SK-N-SH (cell line): ENCODE results near the gene LDLR. TPM values are rescaled to one million over a fixed set of nuclear protein-coding genes. Genes with fewer than 3 reads are reported as not detected.

Experiments
- CTCF ChIA-PET: fragments of 300-600, 350-600 bp; formaldehyde crosslinking; extraction: SDS; loops from one replicate; lab custom pipeline; 2021; lab: Yijun Ruan, JAX
- POLR2A ChIA-PET: fragments of 350-600 bp; sonication (Branson Sonifier 250); formaldehyde crosslinking; extraction: SDS; loops from one replicate; lab custom pipeline; 2020; ENCODE audit warnings: antibody characterized with exemption, inconsistent platforms; lab: Yijun Ruan, JAX
- DNase-seq: peaks from one replicate; pipeline ENCODE4 v3.0.0; 2012
- H2AFZ ChIP-seq: fragments of 200-600 bp; sonication (generic); 2 replicates; pipeline ENCODE4 v1.8.1; 2016; ENCODE audit warnings: antibody characterized with exemption, mild to moderate bottlenecking, low read depth
- H3F3A ChIP-seq: fragments of 200-600 bp; sonication (generic); replicated peaks from 2 replicates; pipeline ENCODE3; 2016; ENCODE audit warnings: antibody characterized with exemption, mild to moderate bottlenecking; ENCODE audit not compliant: insufficient read depth
- H3K27ac ChIP-seq, 2 experiments: fragments of 200-500 bp in 1 of 2; fragments of 200-600 bp in 1 of 2; sonication (Bioruptor generic) in 1 of 2; sonication (generic), shearing (Covaris generic) in 1 of 2; 2 replicates each; pipeline versions ENCODE4 v1.5.1 to v1.6.1; 2014 to 2016; ENCODE audit warnings: low read depth in 2 of 2, inconsistent platforms in 1 of 2, low read length in 1 of 2, mild to moderate bottlenecking in 1 of 2, mixed read lengths in 1 of 2
- H3K27me3 ChIP-seq: fragments of 200-600 bp; sonication (generic), shearing (Covaris generic); 2 replicates; pipeline ENCODE4 v1.6.1; 2016; ENCODE audit warnings: mixed run types; ENCODE audit not compliant: insufficient read depth
- H3K36me3 ChIP-seq, 2 experiments: fragments of 200-500 bp in 1 of 2; fragments of 200-600 bp in 1 of 2; sonication (Bioruptor generic) in 1 of 2; sonication (generic) in 1 of 2; replicated peaks in 1 of 2; 2 replicates each; pipeline versions ENCODE3 to v1.5.1; 2014 to 2016; ENCODE audit warnings: low read length in 1 of 2, mild to moderate bottlenecking in 1 of 2; ENCODE audit not compliant: insufficient read depth in 2 of 2, control insufficient read depth in 1 of 2
- H3K4me1 ChIP-seq, 2 experiments: fragments of 200-500 bp in 1 of 2; fragments of 200-600 bp in 1 of 2; sonication (Bioruptor generic) in 1 of 2; sonication (generic), shearing (Covaris generic) in 1 of 2; 2 replicates each; pipeline versions ENCODE4 v1.5.1 to v1.6.1; 2014 to 2016; ENCODE audit warnings: low read depth in 1 of 2, low read length in 1 of 2, mixed run types in 1 of 2; ENCODE audit not compliant: insufficient read depth in 2 of 2, control insufficient read depth in 1 of 2
- H3K4me2 ChIP-seq: fragments of 200-600 bp; sonication (generic), shearing (Covaris generic); 2 replicates; pipeline ENCODE4 v1.6.1; 2017; ENCODE audit warnings: mixed run types
- H3K4me3 ChIP-seq, 2 experiments: fragments of 200-500 bp in 1 of 2; fragments of 200-600 bp in 1 of 2; sonication (Bioruptor generic) in 1 of 2; sonication (generic), shearing (Covaris generic) in 1 of 2; 2 replicates each; pipeline versions ENCODE4 v1.5.1 to v1.8.1; 2014 to 2016; ENCODE audit warnings: low read depth in 2 of 2, inconsistent platforms in 1 of 2, low read length in 1 of 2, mild to moderate bottlenecking in 1 of 2, mixed read lengths in 1 of 2, moderate library complexity in 1 of 2
- H3K79me2 ChIP-seq: fragments of 200-600 bp; sonication (generic); 2 replicates; pipeline ENCODE4 v1.8.1; 2017; ENCODE audit warnings: mild to moderate bottlenecking; ENCODE audit not compliant: insufficient read depth
- H3K9ac ChIP-seq: fragments of 200-600 bp; sonication (generic); 2 replicates; pipeline ENCODE4 v1.6.1; 2017; ENCODE audit warnings: mixed run types
- H3K9me2 ChIP-seq: fragments of 200-600 bp; sonication (generic); 2 replicates; pipeline ENCODE4 v1.6.1; 2017; ENCODE audit warnings: mixed run types
- H3K9me3 ChIP-seq: fragments of 200-600 bp; sonication (generic); 2 replicates; pipeline ENCODE4 v1.6.1; 2017; ENCODE audit warnings: mixed run types, mild to moderate bottlenecking, moderate library complexity
- H4K20me1 ChIP-seq: fragments of 200-600 bp; sonication (generic); 2 replicates; pipeline ENCODE4 v1.6.1; 2017; ENCODE audit warnings: mild to moderate bottlenecking, mixed run types; ENCODE audit not compliant: insufficient read depth
- ELF1 ChIP-seq: IDR thresholded peaks from 2 replicates; pipeline ENCODE4 v1.4.0; 2012
- EZH2phosphoT487 ChIP-seq: fragments of 200-600 bp; sonication (generic); IDR thresholded peaks from 2 replicates; pipeline ENCODE4 v1.6.1; 2017; ENCODE audit warnings: low read depth, mixed run types, mild to moderate bottlenecking, antibody characterized with exemption, moderate library complexity, borderline replicate concordance
- FOSL2 ChIP-seq: IDR thresholded peaks from 2 replicates; pipeline ENCODE4 v1.4.0; 2012; ENCODE audit warnings: low read depth, mild to moderate bottlenecking, moderate library complexity, borderline replicate concordance
- FOXJ3 ChIP-seq: sonication (generic); formaldehyde crosslinking; IDR thresholded peaks from 2 replicates; pipeline ENCODE4 v1.5.1; 2020; ENCODE audit warnings: mild to moderate bottlenecking, missing genetic modification reagents
- GABPA ChIP-seq: IDR thresholded peaks from 2 replicates; pipeline ENCODE4 v1.4.0; 2012; ENCODE audit warnings: low read depth, mild to moderate bottlenecking
- JUND ChIP-seq: IDR thresholded peaks from 2 replicates; pipeline ENCODE4 v1.4.0; 2012
- MXI1 ChIP-seq: IDR thresholded peaks from 2 replicates; pipeline ENCODE4 v1.6.1; 2012; ENCODE audit warnings: mild to moderate bottlenecking, low read depth, low read length, improper control_type of control experiment
- NFIC ChIP-seq: IDR thresholded peaks from 2 replicates; pipeline ENCODE4 v1.4.0; 2012; ENCODE audit warnings: borderline replicate concordance
- NRF1 ChIP-seq: IDR thresholded peaks from 2 replicates; pipeline ENCODE4 v1.6.1; 2012; ENCODE audit warnings: low read depth, mild to moderate bottlenecking, low read length
- POLR2AphosphoS5 ChIP-seq: IDR thresholded peaks from 2 replicates; pipeline ENCODE4 v1.6.1; 2012; ENCODE audit warnings: low read depth, low read length
- RCOR1 ChIP-seq: fragments of 150-350 bp; IDR thresholded peaks from 2 replicates; pipeline ENCODE4 v1.6.1; 2017; ENCODE audit warnings: antibody characterized with exemption, low read length
- REST ChIP-seq: IDR thresholded peaks from 2 replicates; pipeline ENCODE4 v1.6.1; 2012; ENCODE audit warnings: mild to moderate bottlenecking, low read depth, low read length, moderate library complexity
- TAF1 ChIP-seq: IDR thresholded peaks from 2 replicates; pipeline ENCODE4 v1.6.1; 2012; ENCODE audit warnings: low read depth, mild to moderate bottlenecking, low read length, moderate library complexity, borderline replicate concordance
- TCF12 ChIP-seq: IDR thresholded peaks from 2 replicates; pipeline ENCODE4 v1.4.0; 2012
- ZBTB33 ChIP-seq: IDR thresholded peaks from 2 replicates; pipeline ENCODE4 v1.4.0; 2012; ENCODE audit warnings: low read depth, borderline replicate concordance
- WGBS: methylation state at CpG from one replicate; pipeline ENCODE4 v1.1.6; 2017; ENCODE audit warnings: low lambda C conversion rate; 5-methylcytosine and 5-hydroxymethylcytosine counted together
- polyA plus RNA-seq, 3 experiments: library from polyadenylated mRNA; depleted of rRNA; stranded (reverse); fragments of >200 nt; gene quantifications; 2 replicates each; pipeline ENCODE4 v1.2.3, GENCODE V29; 2012
- TF ChIP-seq, protein P1 (sequence below): IDR thresholded peaks from 2 replicates; pipeline ENCODE4; 2012
- TF ChIP-seq, protein P2 (sequence below): fragments of 150-350 bp; IDR thresholded peaks from 2 replicates; pipeline ENCODE4 v1.6.1; 2017; ENCODE audit warnings: antibody characterized with exemption, low read length, low read depth, borderline replicate concordance
- TF ChIP-seq, protein P3 (sequence below): IDR thresholded peaks from 2 replicates; pipeline ENCODE4 v1.4.0; 2012; ENCODE audit warnings: low read depth, borderline replicate concordance

Gene LDLR
- polyA plus RNA-seq, 1 of the 3 experiments (the other 2 are of a cell fraction), result 25.1 TPM

GRCh38 chr19:11101057-11101456, 11.8 kb downstream of the LDLR start:
- H2AFZ ChIP-seq, result no peak overlapping the region
- no peak overlapping the region for H3K27ac ChIP-seq
- peaks cover 16 to 25% of the 10 kb centered on the region in 2 experiments for H3K36me3 ChIP-seq
- H4K20me1 ChIP-seq, result no peaks in the 10 kb centered on the region; the same call in 1 of the 2 replicates
- H3K9me2 ChIP-seq, result no peaks in the 10 kb centered on the region
- no peak for TF ChIP-seq NFIC
- no peak for DNase-seq
- H3F3A ChIP-seq, result peaks cover 10% of the 10 kb centered on the region
- no peaks in the 10 kb centered on the region for H3K27me3 ChIP-seq
- 87% methylated on average over 5 of the region's 5 CpGs for WGBS
- H3K9ac ChIP-seq, result no peak overlapping the region
- no peak overlapping the region for H3K4me3 ChIP-seq
- H3K4me2 ChIP-seq, result no peak overlapping the region
- peaks cover 7 to 8% of the 10 kb centered on the region in 2 experiments; a peak in 2 of 4 replicates for H3K4me1 ChIP-seq
- ChIA-PET CTCF (interaction anchor here (2.0 kb wide), 1 partner anchor 25 kb away, joined by 10 read pairs; no protein-coding TSS in a partner anchor), POLR2A (no interaction called here)
- H3K9me3 ChIP-seq, result no peaks in the 10 kb centered on the region; the same call in 1 of the 2 replicates
- peaks cover 46% of the 10 kb centered on the region for H3K79me2 ChIP-seq

GRCh38 chr19:11102944-11103343, 13.7 kb downstream of the LDLR start:
- H3K79me2 ChIP-seq, result peaks cover 28% of the 10 kb centered on the region
- TF ChIP-seq ELF1 (no peak), GABPA (no peak), REST (no peak), FOSL2 (no peak), EZH2phosphoT487 (no peak), NRF1 (no peak), FOXJ3 (CRISPR knock-in tag) (no peak), ZBTB33 (no peak), TCF12 (no peak), POLR2AphosphoS5 (no peak), MXI1 (no peak), JUND (no peak), TAF1 (no peak), RCOR1 (no peak)
- TF ChIP-seq, protein P1, sequence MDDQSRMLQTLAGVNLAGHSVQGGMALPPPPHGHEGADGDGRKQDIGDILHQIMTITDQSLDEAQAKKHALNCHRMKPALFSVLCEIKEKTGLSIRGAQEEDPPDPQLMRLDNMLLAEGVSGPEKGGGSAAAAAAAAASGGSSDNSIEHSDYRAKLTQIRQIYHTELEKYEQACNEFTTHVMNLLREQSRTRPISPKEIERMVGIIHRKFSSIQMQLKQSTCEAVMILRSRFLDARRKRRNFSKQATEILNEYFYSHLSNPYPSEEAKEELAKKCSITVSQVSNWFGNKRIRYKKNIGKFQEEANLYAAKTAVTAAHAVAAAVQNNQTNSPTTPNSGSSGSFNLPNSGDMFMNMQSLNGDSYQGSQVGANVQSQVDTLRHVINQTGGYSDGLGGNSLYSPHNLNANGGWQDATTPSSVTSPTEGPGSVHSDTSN, result no peak
- TF ChIP-seq, protein P2, sequence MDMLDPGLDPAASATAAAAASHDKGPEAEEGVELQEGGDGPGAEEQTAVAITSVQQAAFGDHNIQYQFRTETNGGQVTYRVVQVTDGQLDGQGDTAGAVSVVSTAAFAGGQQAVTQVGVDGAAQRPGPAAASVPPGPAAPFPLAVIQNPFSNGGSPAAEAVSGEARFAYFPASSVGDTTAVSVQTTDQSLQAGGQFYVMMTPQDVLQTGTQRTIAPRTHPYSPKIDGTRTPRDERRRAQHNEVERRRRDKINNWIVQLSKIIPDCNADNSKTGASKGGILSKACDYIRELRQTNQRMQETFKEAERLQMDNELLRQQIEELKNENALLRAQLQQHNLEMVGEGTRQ, result no peak
- TF ChIP-seq, protein P3, sequence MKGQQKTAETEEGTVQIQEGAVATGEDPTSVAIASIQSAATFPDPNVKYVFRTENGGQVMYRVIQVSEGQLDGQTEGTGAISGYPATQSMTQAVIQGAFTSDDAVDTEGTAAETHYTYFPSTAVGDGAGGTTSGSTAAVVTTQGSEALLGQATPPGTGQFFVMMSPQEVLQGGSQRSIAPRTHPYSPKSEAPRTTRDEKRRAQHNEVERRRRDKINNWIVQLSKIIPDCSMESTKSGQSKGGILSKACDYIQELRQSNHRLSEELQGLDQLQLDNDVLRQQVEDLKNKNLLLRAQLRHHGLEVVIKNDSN, result no peak

More at GRCh38 chr19:11102944-11103343, 13.7 kb downstream of the LDLR start:
- Histone ChIP-seq H2AFZ (no peak overlapping the region), H3K4me2 (no peak overlapping the region), H3K9me2 (no peaks in the 10 kb centered on the region), H3K36me3 (peaks cover 16 to 32% of the 10 kb centered on the region in 2 experiments), H3K9me3 (no peaks in the 10 kb centered on the region; the same call in 1 of the 2 replicates), H3K27me3 (no peaks in the 10 kb centered on the region), H3K4me1 (peaks cover 0 to 10% of the 10 kb centered on the region in 2 experiments; a peak in 1 of 4 replicates), H3F3A (no peaks in the 10 kb centered on the region), H3K4me3 (no peak overlapping the region), H4K20me1 (no peaks in the 10 kb centered on the region), H3K9ac (no peak overlapping the region), H3K27ac (no peak overlapping the region)
- WGBS, result 97% methylated on average over 9 of the region's 16 CpGs
- ChIA-PET POLR2A (no interaction called here), CTCF (no interaction called here)
- DNase-seq, result no peak
